GM12873 (cell line): ENCODE data around the gene EPHA7.

Experiments used
- CTCF ChIP-seq: IDR thresholded peaks from 2 replicates; pipeline ENCODE4 v1.5.1; 2012; ENCODE audit warnings: low read depth, mild to moderate bottlenecking, moderate library complexity, low read length, control low read depth; ENCODE audit not compliant: insufficient read depth; ENCODE audit errors: missing control alignments

Gene EPHA7

GRCh38 chr6:93419304-93420162 is at the start of gene EPHA7:
TSS of gene EPHA7 (minus strand) at chr6:93419559. CDS start at chr6:93419341, 218 bp downstream.
- TF ChIP-seq CTCF, result no peak

GRCh38 chr6:93468291-93468690 is 48.9 kb upstream of the EPHA7 start:
- no peak for TF ChIP-seq CTCF

- TF ChIP-seq CTCF, result no peak
Observed at GRCh38 chr6:93454533-93454932, 35.2 kb upstream of the EPHA7 start.

GRCh38 chr6:93453956-93454355 is 34.6 kb upstream of the EPHA7 start:
- no peak for TF ChIP-seq CTCF

GRCh38 chr6:93447874-93448273 is 28.5 kb upstream of the EPHA7 start:
- no peak for TF ChIP-seq CTCF

- no peak for TF ChIP-seq CTCF
Observed at GRCh38 chr6:93437491-93437890, 18.1 kb upstream of the EPHA7 start.

GRCh38 chr6:93433592-93433991 is 14.2 kb upstream of the EPHA7 start:
- no peak for TF ChIP-seq CTCF
